ENCODE measurements around the gene EPG5.

- TF ChIP-seq CTCF (IDR thresholded peaks at IDR 0.05) (no peak), POLR2A (IDR thresholded peaks at IDR 0.05) (no peak)
These were observed 120.0 kb downstream of the EPG5 start for GRCh38 chr18:45847119-45847518.
